GM21360 (cell line): Measurements from ENCODE around the gene TSHR.

ENCODE experiments used
- ATAC-seq: cut with Tn5 transposase; IDR thresholded peaks from one replicate; pipeline ENCODE4 v1.9.1; 2021; ENCODE audit warnings: mild to moderate bottlenecking, moderate library complexity; ENCODE audit not compliant: unreplicated experiment

The TSHR gene

GRCh38 chr14:81170104-81170828 is 214.8 kb downstream of the TSHR start:
- ATAC-seq = peak; percentile 91

- peak; percentile 0 for ATAC-seq
Observed at GRCh38 chr14:81170829-81171195, 215.4 kb downstream of the TSHR start.

GRCh38 chr14:81172353-81172752 is 216.9 kb downstream of the TSHR start:
- peak; percentile 27 for ATAC-seq

- peak; percentile 6 for ATAC-seq
Observed at GRCh38 chr14:81172881-81173280, 217.5 kb downstream of the TSHR start.

GRCh38 chr14:81176241-81176640 is 220.8 kb downstream of the TSHR start:
- no peak for ATAC-seq

GRCh38 chr14:81177225-81177624 is 221.8 kb downstream of the TSHR start:
- ATAC-seq = no peak

GRCh38 chr14:81178063-81178462 is 222.6 kb downstream of the TSHR start:
- ATAC-seq = peak; percentile 72

GRCh38 chr14:81179631-81180030 is 224.2 kb downstream of the TSHR start:
- no peak for ATAC-seq

- ATAC-seq = no peak
Observed at GRCh38 chr14:81187832-81188522, 232.6 kb downstream of the TSHR start.

GRCh38 chr14:81192594-81192993 is 237.2 kb downstream of the TSHR start:
- no peak for ATAC-seq

- ATAC-seq = peak; percentile 63
Observed at GRCh38 chr14:81193924-81194633, 238.7 kb downstream of the TSHR start.
